ENCODE results near the gene PRPF38A. TPM values are rescaled to one million over a fixed set of nuclear protein-coding genes. Genes with fewer than 3 reads are reported as not detected.

PRPF38A gene
- total RNA-seq, 1 donor from 2014 or later: 17.7 TPM

DNA sequence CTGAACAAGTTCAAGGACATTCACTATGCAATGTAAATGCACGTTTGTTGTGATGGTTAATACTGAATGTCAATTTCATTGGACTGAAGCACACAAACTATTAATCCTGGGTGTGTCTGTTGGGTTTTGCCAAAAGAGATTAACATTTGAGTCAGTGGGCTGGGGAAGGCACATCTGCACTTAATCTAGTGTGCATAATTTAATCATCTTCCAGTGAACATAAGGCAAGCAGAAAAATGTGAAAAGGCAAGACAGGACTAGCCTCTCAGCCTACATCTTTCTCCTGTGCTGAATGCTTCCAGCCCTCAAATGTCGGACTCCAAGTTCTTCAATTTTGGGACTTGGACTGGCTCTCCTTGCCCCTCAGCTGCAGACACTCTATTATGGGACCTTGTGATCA lies 40.1 kb downstream of the PRPF38A start:
- Histone ChIP-seq H3K4me1 (no peaks in the 10 kb centered on the region), H3K9me3 (no peaks in the 10 kb centered on the region), H3K27me3 (no peaks in the 10 kb centered on the region), H3K4me3 (no peak overlapping the region), H3K36me3 (peaks cover 2 to 31% of the 10 kb centered on the region in 2 donors), H3K27ac (no peak overlapping the region)
- TF ChIP-seq POLR2AphosphoS5 (IDR thresholded peaks at IDR 0.05; ENCODE audit: insufficient read depth in 1 of 2, low read depth in 1 of 2) (no peak), POLR2A (IDR thresholded peaks at IDR 0.05) (no peak)
- TF ChIP-seq, protein P1, sequence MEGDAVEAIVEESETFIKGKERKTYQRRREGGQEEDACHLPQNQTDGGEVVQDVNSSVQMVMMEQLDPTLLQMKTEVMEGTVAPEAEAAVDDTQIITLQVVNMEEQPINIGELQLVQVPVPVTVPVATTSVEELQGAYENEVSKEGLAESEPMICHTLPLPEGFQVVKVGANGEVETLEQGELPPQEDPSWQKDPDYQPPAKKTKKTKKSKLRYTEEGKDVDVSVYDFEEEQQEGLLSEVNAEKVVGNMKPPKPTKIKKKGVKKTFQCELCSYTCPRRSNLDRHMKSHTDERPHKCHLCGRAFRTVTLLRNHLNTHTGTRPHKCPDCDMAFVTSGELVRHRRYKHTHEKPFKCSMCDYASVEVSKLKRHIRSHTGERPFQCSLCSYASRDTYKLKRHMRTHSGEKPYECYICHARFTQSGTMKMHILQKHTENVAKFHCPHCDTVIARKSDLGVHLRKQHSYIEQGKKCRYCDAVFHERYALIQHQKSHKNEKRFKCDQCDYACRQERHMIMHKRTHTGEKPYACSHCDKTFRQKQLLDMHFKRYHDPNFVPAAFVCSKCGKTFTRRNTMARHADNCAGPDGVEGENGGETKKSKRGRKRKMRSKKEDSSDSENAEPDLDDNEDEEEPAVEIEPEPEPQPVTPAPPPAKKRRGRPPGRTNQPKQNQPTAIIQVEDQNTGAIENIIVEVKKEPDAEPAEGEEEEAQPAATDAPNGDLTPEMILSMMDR (IDR thresholded peaks at IDR 0.05): no peak
- DNase-seq (ENCODE audit: extremely low spot score in 2 of 2): no peak
- intact Hi-C loops (cut with DNase I): no loop called here

DNA sequence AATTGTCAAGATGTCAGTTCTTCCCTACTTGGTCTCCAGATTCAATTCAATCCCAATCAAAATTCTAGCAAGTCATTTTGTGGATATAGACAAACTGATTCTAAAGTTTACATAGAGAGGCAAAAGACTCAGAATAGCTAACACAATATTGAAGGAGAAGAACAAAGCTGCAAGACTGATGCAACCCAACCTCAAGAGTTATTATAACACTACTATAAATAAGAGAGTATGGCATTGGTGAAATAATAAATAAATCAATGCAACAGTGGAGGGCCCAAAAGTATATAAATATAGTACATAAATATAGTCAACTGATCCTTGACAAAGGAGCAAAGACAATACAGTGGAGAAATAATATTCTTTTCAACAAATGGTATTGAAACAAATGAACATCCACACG lies 49.7 kb downstream of the PRPF38A start:
- DNase-seq (ENCODE audit: extremely low spot score in 2 of 2): no peak
- H3K9me3 ChIP-seq: no peaks in the 10 kb centered on the region
- H3K4me3 ChIP-seq: no peak overlapping the region
- no peaks in the 10 kb centered on the region for H3K27me3 ChIP-seq
- no peaks in the 10 kb centered on the region for H3K4me1 ChIP-seq
- no peaks in the 10 kb centered on the region for H3K36me3 ChIP-seq
- intact Hi-C loops (cut with DNase I): no loop called here
- H3K27ac ChIP-seq: no peak overlapping the region
- TF ChIP-seq POLR2A (IDR thresholded peaks at IDR 0.05) (no peak), POLR2AphosphoS5 (IDR thresholded peaks at IDR 0.05; ENCODE audit: insufficient read depth in 1 of 2, low read depth in 1 of 2) (no peak)
- TF ChIP-seq, protein P1 (IDR thresholded peaks at IDR 0.05): no peak

DNA sequence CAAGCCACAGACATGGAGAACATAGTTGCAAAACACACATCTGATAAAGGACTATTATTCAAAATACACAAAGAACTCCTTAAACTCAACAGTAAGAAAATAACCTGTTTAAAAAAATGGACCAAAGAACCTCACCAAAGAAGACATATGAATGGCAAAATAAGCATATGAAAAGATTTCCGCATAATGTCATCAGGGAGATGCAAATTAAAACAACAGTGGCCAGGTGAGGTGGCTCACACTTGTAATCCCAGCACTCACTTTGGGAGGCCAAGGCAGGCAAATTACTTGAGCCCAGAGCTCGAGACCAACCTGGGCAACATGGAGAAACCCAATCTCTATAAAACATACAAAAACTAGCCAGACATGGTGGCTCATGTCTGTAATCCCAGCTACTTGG lies 50.4 kb downstream of the PRPF38A start:
- Histone ChIP-seq H3K27ac (no peak overlapping the region), H3K27me3 (no peaks in the 10 kb centered on the region), H3K4me1 (no peaks in the 10 kb centered on the region), H3K4me3 (no peak overlapping the region), H3K36me3 (peaks cover 0 to 1% of the 10 kb centered on the region in 2 donors), H3K9me3 (no peaks in the 10 kb centered on the region)
- intact Hi-C loops (cut with DNase I): no loop called here
- no peak for DNase-seq (ENCODE audit: extremely low spot score in 2 of 2)
- TF ChIP-seq, protein P1 (IDR thresholded peaks at IDR 0.05): no peak
- TF ChIP-seq POLR2AphosphoS5 (IDR thresholded peaks at IDR 0.05; ENCODE audit: insufficient read depth in 1 of 2, low read depth in 1 of 2) (no peak), POLR2A (IDR thresholded peaks at IDR 0.05) (no peak)

DNA sequence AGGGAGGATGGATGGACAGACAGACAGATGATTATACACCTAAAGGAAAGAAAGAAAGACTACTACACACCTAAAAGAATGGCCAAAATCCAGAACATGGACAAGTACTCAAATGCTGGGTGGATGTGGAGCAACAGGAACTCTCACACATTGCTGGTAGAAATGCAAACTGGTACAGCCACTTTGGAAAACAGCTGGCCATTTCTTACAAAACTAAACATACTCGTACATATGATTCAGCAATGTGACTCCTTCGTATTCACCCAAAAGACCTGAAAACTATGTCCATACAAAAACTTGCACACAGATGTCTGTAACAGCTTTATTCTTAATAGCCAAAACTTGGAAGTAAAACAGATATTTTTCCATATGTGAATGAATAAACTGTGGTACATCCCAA lies 51.3 kb downstream of the PRPF38A start:
- no peaks in the 10 kb centered on the region for H3K9me3 ChIP-seq
- TF ChIP-seq POLR2A (IDR thresholded peaks at IDR 0.05): no peak
- TF ChIP-seq POLR2AphosphoS5 (IDR thresholded peaks at IDR 0.05; ENCODE audit: insufficient read depth in 1 of 2, low read depth in 1 of 2): no peak
- TF ChIP-seq, protein P1 (IDR thresholded peaks at IDR 0.05): no peak
- intact Hi-C loops (cut with DNase I): no loop called here
- no peaks in the 10 kb centered on the region for H3K4me1 ChIP-seq
- no peaks in the 10 kb centered on the region for H3K27me3 ChIP-seq
- no peak overlapping the region for H3K4me3 ChIP-seq
- H3K36me3 ChIP-seq: peaks cover 0 to 7% of the 10 kb centered on the region in 2 donors
- H3K27ac ChIP-seq: no peak overlapping the region
- DNase-seq (ENCODE audit: extremely low spot score in 2 of 2): no peak

DNA sequence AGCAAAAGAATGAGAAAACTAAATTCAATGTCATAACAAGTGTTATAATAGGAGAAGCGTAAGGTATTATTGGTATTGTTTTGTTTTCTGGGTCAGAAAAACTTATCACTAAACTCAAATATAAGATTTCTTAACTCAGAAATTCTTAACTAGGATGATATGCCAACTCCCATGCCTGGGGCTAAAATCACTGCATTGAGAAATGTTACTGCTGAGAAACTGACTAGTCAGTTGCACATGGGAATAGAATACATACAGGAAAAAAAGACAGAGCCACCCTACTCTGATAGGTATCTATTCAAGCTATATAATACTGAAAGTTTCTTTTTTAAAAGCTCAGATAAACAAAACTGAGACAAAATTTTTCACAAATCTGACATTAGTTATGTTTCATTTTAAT lies 56.3 kb downstream of the PRPF38A start:
- Histone ChIP-seq H3K4me1 (no peaks in the 10 kb centered on the region), H3K36me3 (peaks cover 0 to 7% of the 10 kb centered on the region in 2 donors), H3K27me3 (no peaks in the 10 kb centered on the region), H3K27ac (no peak overlapping the region), H3K4me3 (no peak overlapping the region), H3K9me3 (no peaks in the 10 kb centered on the region)
- TF ChIP-seq, protein P1 (IDR thresholded peaks at IDR 0.05): no peak
- TF ChIP-seq POLR2A (IDR thresholded peaks at IDR 0.05) (no peak), POLR2AphosphoS5 (IDR thresholded peaks at IDR 0.05; ENCODE audit: insufficient read depth in 1 of 2, low read depth in 1 of 2) (no peak)
- DNase-seq (ENCODE audit: extremely low spot score in 2 of 2): no peak
- intact Hi-C loops (cut with DNase I): no loop called here
